AG09309 (cell line): ENCODE measurements around the gene AGER.
"Not testable (repeated sequence)": the region's sequence is repeated elsewhere in the genome, so short reads cannot be mapped to it uniquely, and the experiment has no call there.

ENCODE experiments used
- DNase-seq: peaks from one replicate; pipeline ENCODE4 v3.0.0-alpha.2; 2010; ENCODE audit warnings: low read depth
- H3K4me3 ChIP-seq: 2 replicates; pipeline ENCODE4 v1.5.1; 2011; ENCODE audit warnings: mild to moderate bottlenecking, low read depth, low read length, moderate library complexity; ENCODE audit not compliant: control insufficient read depth
- CTCF ChIP-seq: IDR thresholded peaks from 2 replicates; pipeline ENCODE4 v1.5.1; 2011; ENCODE audit warnings: mild to moderate bottlenecking, low read depth, low read length, inconsistent platforms; ENCODE audit not compliant: insufficient read depth, control insufficient read depth; ENCODE audit errors: missing control alignments

AGER gene

GRCh38 chr6:32147401-32148132 is 36.5 kb downstream of the AGER start:
- H3K4me3 ChIP-seq = no peak overlapping the region
- no peak for TF ChIP-seq CTCF
- DNase-seq = no peak

GRCh38 chr6:32146687-32147086 is 37.4 kb downstream of the AGER start:
- DNase-seq = no peak
- no peak for TF ChIP-seq CTCF
- no peak overlapping the region for H3K4me3 ChIP-seq

GRCh38 chr6:32146287-32146686 is 37.8 kb downstream of the AGER start:
- no peak for DNase-seq
- no peak for TF ChIP-seq CTCF
- H3K4me3 ChIP-seq = no peak overlapping the region

- not testable (repeated sequence) for H3K4me3 ChIP-seq, DNase-seq
Measured at GRCh38 chr6:32144238-32144637, 39.8 kb downstream of the AGER start.

- no peak overlapping the region for H3K4me3 ChIP-seq
- no peak for DNase-seq
- TF ChIP-seq CTCF = no peak
Measured at GRCh38 chr6:32140420-32141046, 43.5 kb downstream of the AGER start.

- no peak overlapping the region for H3K4me3 ChIP-seq
- no peak for DNase-seq
- TF ChIP-seq CTCF = no peak
Measured at GRCh38 chr6:32139590-32139989, 44.5 kb downstream of the AGER start.

GRCh38 chr6:32137454-32137853 is 46.6 kb downstream of the AGER start:
- DNase-seq = no peak
- no peak for TF ChIP-seq CTCF
- no peak overlapping the region for H3K4me3 ChIP-seq
